SK-N-SH treated with all-trans-retinoic acid at 6 μM for 48 hours (cell line): ENCODE results near the gene MCM5.
"Not testable (repeated sequence)": the region's sequence is repeated elsewhere in the genome, so short reads cannot be mapped to it uniquely, and the experiment has no call there.

Source experiments
- ATAC-seq: fragments of 200-7000 bp; cut with Tn5 transposase; 3 replicates; pipeline ENCODE4 v1.9.1; 2020; ENCODE audit warnings: mild to moderate bottlenecking, moderate library complexity
- ARNTL ChIP-seq: fragments of 450-650 bp; formaldehyde crosslinking; IDR thresholded peaks from 2 replicates; pipeline ENCODE4 v1.5.0; 2020; ENCODE audit warnings: low read depth, mild to moderate bottlenecking, moderate library complexity, borderline replicate concordance
- BACH2 ChIP-seq: fragments of 250-450 bp; sonication (Bioruptor Pico); IDR thresholded peaks from 2 replicates; pipeline ENCODE4 v1.9.0; 2021; ENCODE audit warnings: mild to moderate bottlenecking, borderline replicate concordance
- CSDC2 ChIP-seq: fragments of 250-450 bp; sonication (Bioruptor Pico); IDR thresholded peaks from 2 replicates; pipeline ENCODE4 v1.5.0; 2020; ENCODE audit warnings: mild to moderate bottlenecking, moderate library complexity
- ESRRG ChIP-seq: fragments of 250-450 bp; sonication (Bioruptor Pico); IDR thresholded peaks from 2 replicates; pipeline ENCODE4 v1.6.1; 2021; ENCODE audit warnings: mild to moderate bottlenecking
- GLIS3 ChIP-seq: fragments of 250-450 bp; sonication (Bioruptor Pico); IDR thresholded peaks from 2 replicates; pipeline ENCODE4 v1.5.0; 2020; ENCODE audit warnings: mild to moderate bottlenecking, moderate library complexity
- ISL1 ChIP-seq: fragments of 250-450 bp; sonication (Bioruptor Pico); IDR thresholded peaks from 2 replicates; pipeline ENCODE4 v2.1.2; 2022; ENCODE audit warnings: mild to moderate bottlenecking, moderate library complexity
- PPARA ChIP-seq: fragments of 250-450 bp; sonication (Bioruptor Pico); IDR thresholded peaks from 2 replicates; pipeline ENCODE4 v1.5.0; 2020; ENCODE audit warnings: mild to moderate bottlenecking, borderline replicate concordance
- RARB ChIP-seq: fragments of 250-450 bp; sonication (Bioruptor Pico); IDR thresholded peaks from 2 replicates; pipeline ENCODE4 v1.8.0; 2021; ENCODE audit warnings: mild to moderate bottlenecking, moderate library complexity
- SNAI2 ChIP-seq: fragments of 250-450 bp; sonication (Bioruptor Pico); IDR thresholded peaks from 2 replicates; pipeline ENCODE4 v1.5.0; 2020; ENCODE audit warnings: mild to moderate bottlenecking, moderate library complexity
- TCF4 ChIP-seq: fragments of 250-450 bp; sonication (Bioruptor Pico); IDR thresholded peaks from 2 replicates; pipeline ENCODE4 v1.8.0; 2021; ENCODE audit warnings: mild to moderate bottlenecking, moderate library complexity, borderline replicate concordance
- TOX ChIP-seq: fragments of 250-450 bp; sonication (Bioruptor Pico); IDR thresholded peaks from 2 replicates; pipeline ENCODE4 v1.8.0; 2021; ENCODE audit warnings: mild to moderate bottlenecking, moderate library complexity, borderline replicate concordance
- ZFP3 ChIP-seq: fragments of 250-450 bp; sonication (Bioruptor Pico); IDR thresholded peaks from 2 replicates; pipeline ENCODE4 v1.5.0; 2020; ENCODE audit warnings: mild to moderate bottlenecking, moderate library complexity
- ZNF565 ChIP-seq: fragments of 450-650 bp; formaldehyde crosslinking; conservative IDR thresholded peaks from 2 replicates; pipeline ENCODE4 v1.5.0; 2020; ENCODE audit warnings: low read depth, mild to moderate bottlenecking, moderate library complexity
- ZNF70 ChIP-seq: fragments of 450-650 bp; formaldehyde crosslinking; IDR thresholded peaks from 2 replicates; pipeline ENCODE4 v1.5.0; 2020; ENCODE audit warnings: mild to moderate bottlenecking, moderate library complexity
- TF ChIP-seq, protein P1 (sequence below): fragments of 250-450 bp; sonication (Bioruptor Pico); IDR thresholded peaks from 2 replicates; pipeline ENCODE4 v1.5.0; 2020; ENCODE audit warnings: mild to moderate bottlenecking, moderate library complexity
- TF ChIP-seq, protein P2 (sequence below): fragments of 250-450 bp; sonication (Bioruptor Pico); IDR thresholded peaks from 2 replicates; pipeline ENCODE4 v1.5.1; 2020; ENCODE audit warnings: low read depth, mild to moderate bottlenecking, moderate library complexity
- TF ChIP-seq, protein P3 (sequence below): fragments of 250-450 bp; sonication (Bioruptor Pico); IDR thresholded peaks from 2 replicates; pipeline ENCODE4 v1.5.1; 2021; ENCODE audit warnings: mild to moderate bottlenecking, moderate library complexity
- TF ChIP-seq, protein P4 (sequence below): fragments of 250-450 bp; sonication (Bioruptor Pico); IDR thresholded peaks from 2 replicates; pipeline ENCODE4 v1.8.0; 2020; ENCODE audit warnings: mild to moderate bottlenecking, moderate library complexity, borderline replicate concordance

The MCM5 gene

DNA sequence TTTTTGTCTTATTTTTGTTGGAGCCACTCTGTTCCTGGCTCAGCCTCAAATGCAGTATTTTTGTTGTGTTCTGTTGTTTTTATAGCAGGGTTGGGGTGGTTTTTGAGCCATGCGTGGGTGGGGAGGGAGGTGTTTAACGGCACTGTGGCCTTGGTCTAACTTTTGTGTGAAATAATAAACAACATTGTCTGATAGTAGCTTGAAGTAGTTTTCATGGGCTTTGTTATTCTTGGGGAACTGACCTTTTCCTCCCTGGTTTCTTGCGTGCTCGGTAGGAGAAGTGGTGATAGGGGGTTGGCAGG, 6.0 kb upstream of the MCM5 start (continued):
- TF ChIP-seq ARNTL (CRISPR knock-in tag) (no peak), PPARA (CRISPR knock-in tag) (no peak)

DNA sequence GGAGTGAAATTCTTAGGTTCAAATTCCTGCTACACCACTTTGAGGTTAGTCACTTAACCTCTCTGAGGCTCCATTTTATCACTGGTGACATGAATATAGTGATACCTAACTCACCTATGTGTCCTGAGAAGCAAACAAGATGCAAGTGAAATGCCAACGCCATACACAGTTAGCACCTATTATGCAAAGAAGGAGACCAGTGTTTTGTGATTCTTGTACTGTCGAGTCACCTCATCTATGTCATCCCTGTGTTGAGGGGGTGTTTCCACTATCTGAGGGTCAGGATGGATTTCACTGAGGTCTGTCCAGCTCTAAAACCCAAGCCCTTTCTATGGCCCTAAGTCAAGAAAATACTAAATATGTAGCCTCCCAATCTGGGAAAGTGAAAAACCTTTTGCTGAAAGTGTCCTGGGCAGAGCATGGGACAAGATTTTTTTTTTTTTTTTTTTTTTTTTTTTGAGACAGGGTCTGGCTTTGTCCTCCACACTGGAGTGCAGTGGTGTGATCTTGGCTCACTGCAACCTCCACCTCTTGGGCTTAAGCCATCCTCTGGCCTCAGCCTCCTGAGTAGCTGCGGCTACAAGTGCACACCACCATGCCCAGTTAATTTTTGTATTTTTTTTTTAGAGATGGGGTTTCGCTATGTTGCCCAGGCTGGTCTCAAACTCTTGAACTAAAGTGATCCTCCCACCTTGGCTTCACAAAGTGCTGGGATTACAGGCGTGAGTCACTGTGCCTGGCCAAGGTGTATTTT, 5.0 kb upstream of the MCM5 start:
- ATAC-seq = no peak
- TF ChIP-seq ISL1 (CRISPR knock-in tag) = no peak

DNA sequence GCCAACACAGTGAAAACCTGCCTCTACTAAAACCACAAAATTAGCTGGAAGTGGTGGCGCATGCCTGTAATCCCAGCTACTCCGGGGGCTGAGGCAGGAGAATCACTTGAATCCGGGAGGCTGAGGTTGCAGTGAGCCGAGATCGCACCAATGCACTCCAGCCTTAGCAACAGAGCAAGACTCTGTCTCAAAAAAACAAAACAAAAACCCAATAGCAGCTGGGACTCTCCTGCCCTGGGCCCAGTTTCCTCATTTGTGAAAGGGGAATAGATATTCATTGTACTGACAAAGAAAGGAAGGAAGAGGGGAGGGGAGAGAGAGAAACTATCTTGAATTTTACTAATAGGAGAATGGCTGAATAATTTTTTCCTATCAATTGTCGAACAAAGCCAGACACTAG, 3.3 kb upstream of the MCM5 start:
- not testable (repeated sequence) for ATAC-seq

DNA sequence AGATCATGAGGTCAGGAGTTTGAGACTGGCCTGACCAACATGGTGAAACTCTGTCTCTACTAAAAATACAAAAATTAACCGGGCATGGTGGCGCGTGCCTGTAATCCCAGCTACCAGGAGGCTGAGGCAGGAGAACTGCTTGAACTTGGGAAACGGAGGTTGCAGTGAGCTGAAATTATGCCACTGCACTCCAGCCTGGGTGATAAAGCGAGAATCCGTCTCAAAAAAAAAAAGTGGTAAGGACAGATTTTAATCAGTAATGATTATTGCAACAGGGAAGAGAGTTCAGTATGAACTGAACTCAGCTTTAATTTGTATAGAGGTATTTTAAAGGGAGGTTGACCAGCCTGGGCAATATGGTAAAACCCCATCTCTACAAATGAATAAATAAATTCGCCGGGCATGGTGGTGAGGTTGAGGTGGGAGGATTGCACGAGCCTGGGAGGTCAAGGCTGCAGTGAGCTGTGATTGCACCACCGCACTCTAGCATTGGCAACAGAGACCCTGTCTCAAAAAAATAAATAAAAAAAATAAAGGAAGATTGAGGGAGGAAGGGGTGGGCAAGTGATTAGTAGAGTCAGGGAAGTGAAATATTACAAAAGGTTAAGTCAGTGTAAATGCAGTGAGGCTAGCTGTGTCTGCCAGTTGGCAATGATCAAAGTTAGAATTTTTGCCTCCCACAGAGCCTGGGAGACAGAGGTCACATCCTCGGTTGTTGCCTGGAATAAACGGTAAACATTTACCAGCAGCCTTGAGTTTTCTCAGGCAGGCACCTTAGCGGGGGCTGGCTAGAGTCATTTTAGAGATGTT, 2.6 kb upstream of the MCM5 start:
- no peak for ATAC-seq
- TF ChIP-seq GLIS3 (no peak), BACH2 (CRISPR knock-in tag) (no peak), CSDC2 (CRISPR knock-in tag) (no peak), PPARA (CRISPR knock-in tag) (no peak), ESRRG (CRISPR knock-in tag) (no peak), TOX (CRISPR knock-in tag) (no peak)
- TF ChIP-seq, protein P1, sequence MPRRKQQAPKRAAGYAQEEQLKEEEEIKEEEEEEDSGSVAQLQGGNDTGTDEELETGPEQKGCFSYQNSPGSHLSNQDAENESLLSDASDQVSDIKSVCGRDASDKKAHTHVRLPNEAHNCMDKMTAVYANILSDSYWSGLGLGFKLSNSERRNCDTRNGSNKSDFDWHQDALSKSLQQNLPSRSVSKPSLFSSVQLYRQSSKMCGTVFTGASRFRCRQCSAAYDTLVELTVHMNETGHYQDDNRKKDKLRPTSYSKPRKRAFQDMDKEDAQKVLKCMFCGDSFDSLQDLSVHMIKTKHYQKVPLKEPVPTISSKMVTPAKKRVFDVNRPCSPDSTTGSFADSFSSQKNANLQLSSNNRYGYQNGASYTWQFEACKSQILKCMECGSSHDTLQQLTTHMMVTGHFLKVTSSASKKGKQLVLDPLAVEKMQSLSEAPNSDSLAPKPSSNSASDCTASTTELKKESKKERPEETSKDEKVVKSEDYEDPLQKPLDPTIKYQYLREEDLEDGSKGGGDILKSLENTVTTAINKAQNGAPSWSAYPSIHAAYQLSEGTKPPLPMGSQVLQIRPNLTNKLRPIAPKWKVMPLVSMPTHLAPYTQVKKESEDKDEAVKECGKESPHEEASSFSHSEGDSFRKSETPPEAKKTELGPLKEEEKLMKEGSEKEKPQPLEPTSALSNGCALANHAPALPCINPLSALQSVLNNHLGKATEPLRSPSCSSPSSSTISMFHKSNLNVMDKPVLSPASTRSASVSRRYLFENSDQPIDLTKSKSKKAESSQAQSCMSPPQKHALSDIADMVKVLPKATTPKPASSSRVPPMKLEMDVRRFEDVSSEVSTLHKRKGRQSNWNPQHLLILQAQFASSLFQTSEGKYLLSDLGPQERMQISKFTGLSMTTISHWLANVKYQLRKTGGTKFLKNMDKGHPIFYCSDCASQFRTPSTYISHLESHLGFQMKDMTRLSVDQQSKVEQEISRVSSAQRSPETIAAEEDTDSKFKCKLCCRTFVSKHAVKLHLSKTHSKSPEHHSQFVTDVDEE (CRISPR knock-in tag) = no peak

DNA sequence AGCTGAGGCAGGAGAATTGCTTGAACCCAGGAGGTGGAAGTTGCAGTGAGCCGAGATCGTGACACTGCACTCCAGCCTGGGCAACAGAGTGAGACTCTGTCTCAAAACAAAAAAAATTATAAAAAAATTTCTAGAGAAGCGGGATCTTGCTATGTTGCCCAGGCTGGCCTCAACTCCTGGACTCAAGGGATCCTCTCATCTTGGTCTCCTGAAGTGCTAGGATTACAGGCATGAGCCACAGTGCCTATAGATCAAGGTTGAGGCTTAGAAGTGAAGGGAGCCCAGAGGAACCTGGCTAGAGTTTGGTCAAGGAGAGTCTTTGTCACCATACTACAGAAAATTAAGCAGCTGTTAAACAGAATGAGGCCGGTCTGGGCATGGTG, 1.4 kb upstream of the MCM5 start:
- ATAC-seq = no peak
- TF ChIP-seq TOX (CRISPR knock-in tag) (no peak), BACH2 (CRISPR knock-in tag) (no peak)

DNA sequence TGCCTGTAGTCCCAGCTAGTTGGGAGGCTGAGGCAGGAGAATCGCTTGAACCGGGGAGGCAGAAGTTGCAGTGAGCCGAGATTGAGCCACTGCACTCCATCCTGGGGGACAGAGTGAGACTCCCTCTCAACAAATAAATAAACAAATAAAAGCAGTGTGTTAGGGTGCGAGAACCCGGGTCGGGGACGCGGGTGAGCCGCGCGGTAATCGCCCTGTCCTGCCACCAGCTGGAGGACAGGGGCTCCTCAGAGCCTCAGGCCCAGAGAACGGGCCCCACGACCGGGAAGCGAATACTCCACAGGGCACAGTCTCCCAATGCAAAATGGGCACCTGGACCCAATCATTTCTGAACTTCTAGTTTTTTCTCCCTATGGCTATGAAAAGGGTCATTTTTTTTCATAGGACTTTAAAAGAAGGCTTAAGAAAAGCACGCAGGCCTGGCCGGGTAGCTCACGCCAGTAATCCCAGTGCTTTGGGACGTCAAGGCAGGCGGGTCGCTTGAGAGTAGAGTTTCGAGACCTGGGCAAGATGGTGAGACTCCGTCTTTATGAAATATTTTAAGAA, 744 bp upstream of the MCM5 start:
- ATAC-seq = no peak
- TF ChIP-seq ARNTL (CRISPR knock-in tag) = no peak
- TF ChIP-seq TCF4 (CRISPR knock-in tag) = no peak
- TF ChIP-seq ZNF70 (CRISPR knock-in tag) = no peak
- TF ChIP-seq, protein P1 (CRISPR knock-in tag) = no peak
- no peak for TF ChIP-seq BACH2 (CRISPR knock-in tag)
- TF ChIP-seq, protein P2, sequence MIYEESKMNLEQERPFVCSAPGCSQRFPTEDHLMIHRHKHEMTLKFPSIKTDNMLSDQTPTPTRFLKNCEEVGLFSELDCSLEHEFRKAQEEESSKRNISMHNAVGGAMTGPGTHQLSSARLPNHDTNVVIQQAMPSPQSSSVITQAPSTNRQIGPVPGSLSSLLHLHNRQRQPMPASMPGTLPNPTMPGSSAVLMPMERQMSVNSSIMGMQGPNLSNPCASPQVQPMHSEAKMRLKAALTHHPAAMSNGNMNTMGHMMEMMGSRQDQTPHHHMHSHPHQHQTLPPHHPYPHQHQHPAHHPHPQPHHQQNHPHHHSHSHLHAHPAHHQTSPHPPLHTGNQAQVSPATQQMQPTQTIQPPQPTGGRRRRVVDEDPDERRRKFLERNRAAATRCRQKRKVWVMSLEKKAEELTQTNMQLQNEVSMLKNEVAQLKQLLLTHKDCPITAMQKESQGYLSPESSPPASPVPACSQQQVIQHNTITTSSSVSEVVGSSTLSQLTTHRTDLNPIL (CRISPR knock-in tag) = no peak
- no peak for TF ChIP-seq PPARA (CRISPR knock-in tag)
- TF ChIP-seq SNAI2 (CRISPR knock-in tag) = no peak
- TF ChIP-seq ESRRG (CRISPR knock-in tag) = no peak
- TF ChIP-seq TOX (CRISPR knock-in tag) = no peak
- TF ChIP-seq, protein P3, sequence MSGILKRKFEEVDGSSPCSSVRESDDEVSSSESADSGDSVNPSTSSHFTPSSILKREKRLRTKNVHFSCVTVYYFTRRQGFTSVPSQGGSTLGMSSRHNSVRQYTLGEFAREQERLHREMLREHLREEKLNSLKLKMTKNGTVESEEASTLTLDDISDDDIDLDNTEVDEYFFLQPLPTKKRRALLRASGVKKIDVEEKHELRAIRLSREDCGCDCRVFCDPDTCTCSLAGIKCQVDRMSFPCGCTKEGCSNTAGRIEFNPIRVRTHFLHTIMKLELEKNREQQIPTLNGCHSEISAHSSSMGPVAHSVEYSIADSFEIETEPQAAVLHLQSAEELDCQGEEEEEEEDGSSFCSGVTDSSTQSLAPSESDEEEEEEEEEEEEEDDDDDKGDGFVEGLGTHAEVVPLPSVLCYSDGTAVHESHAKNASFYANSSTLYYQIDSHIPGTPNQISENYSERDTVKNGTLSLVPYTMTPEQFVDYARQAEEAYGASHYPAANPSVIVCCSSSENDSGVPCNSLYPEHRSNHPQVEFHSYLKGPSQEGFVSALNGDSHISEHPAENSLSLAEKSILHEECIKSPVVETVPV = no peak
- TF ChIP-seq RARB (CRISPR knock-in tag) = no peak
- TF ChIP-seq, protein P4, sequence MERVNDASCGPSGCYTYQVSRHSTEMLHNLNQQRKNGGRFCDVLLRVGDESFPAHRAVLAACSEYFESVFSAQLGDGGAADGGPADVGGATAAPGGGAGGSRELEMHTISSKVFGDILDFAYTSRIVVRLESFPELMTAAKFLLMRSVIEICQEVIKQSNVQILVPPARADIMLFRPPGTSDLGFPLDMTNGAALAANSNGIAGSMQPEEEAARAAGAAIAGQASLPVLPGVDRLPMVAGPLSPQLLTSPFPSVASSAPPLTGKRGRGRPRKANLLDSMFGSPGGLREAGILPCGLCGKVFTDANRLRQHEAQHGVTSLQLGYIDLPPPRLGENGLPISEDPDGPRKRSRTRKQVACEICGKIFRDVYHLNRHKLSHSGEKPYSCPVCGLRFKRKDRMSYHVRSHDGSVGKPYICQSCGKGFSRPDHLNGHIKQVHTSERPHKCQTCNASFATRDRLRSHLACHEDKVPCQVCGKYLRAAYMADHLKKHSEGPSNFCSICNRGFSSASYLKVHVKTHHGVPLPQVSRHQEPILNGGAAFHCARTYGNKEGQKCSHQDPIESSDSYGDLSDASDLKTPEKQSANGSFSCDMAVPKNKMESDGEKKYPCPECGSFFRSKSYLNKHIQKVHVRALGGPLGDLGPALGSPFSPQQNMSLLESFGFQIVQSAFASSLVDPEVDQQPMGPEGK (CRISPR knock-in tag) = no peak
- TF ChIP-seq ZFP3 (CRISPR knock-in tag) = no peak
- TF ChIP-seq ZNF565 = no peak
